ENCODE measurements around the gene SGIP1.
A peak's percentile ranks its signal among the peaks of the same experiment; 100 is the strongest.

The SGIP1 gene

DNA sequence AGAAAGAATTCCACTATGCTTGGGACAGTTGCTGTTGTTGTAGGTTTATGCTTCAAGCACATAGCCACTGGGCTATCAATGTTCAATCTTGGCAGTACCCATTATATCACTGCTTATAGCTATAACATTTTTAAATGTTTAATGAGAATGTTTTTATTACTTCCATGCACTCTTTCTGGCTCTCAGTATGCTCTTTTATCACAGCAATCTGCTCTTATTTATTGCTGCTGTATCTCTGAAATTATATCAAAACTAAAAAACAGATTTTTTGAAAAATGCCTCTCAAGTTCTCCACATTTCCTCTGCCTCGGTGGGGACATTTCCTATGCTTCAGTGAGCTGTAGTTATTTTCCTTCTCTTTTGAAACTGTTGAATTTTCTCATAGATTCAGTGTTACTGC, 5.4 kb upstream of the SGIP1 start:
- no peaks in the 10 kb centered on the region for H3K36me3 ChIP-seq (replicated peaks in 1 of 2; ENCODE audit: control insufficient read depth in 2 of 2, insufficient read depth in 2 of 2, low read length in 2 of 2)
- no peak overlapping the region for H3K18ac ChIP-seq (ENCODE audit: low read length)
- H3K27me3 ChIP-seq (ENCODE audit: control insufficient read depth in 3 of 3, insufficient read depth in 3 of 3, low read depth in 1 of 3, low read length in 3 of 3): peaks cover 0 to 22% (median 3%) of the 10 kb centered on the region in 3 experiments
- no peak overlapping the region for H3K4ac ChIP-seq (ENCODE audit: low read length)
- H4K8ac ChIP-seq (ENCODE audit: low read depth, low read length): no peak overlapping the region
- no peak overlapping the region for H2BK120ac ChIP-seq (ENCODE audit: low read depth, low read length)
- WGBS, 2 donors (ENCODE audit: extremely low coverage in 2 of 2, insufficient read length in 2 of 2, insufficient replicate concordance in 1 of 2): no CpG with 5 or more reads among the region's 1 CpG
- H2BK15ac ChIP-seq (ENCODE audit: low read length): no peak overlapping the region
- H4K91ac ChIP-seq (ENCODE audit: low read depth, low read length, poor library complexity): no peak overlapping the region
- no peak overlapping the region for H2BK12ac ChIP-seq (ENCODE audit: low read length)
- H3K4me3 ChIP-seq (ENCODE audit: low read length in 2 of 2): no peak overlapping the region
- no peak overlapping the region for H3K4me2 ChIP-seq (ENCODE audit: insufficient read depth, low read length, poor library complexity, severe bottlenecking)
- DNase-seq (ENCODE audit: low spot score): no peak
- H3K9me3 ChIP-seq (replicated peaks in 1 of 2; ENCODE audit: control insufficient read depth in 2 of 2, insufficient read depth in 1 of 2, low read depth in 1 of 2, low read length in 2 of 2): no peaks in the 10 kb centered on the region
- no peak overlapping the region for H2AK5ac ChIP-seq (ENCODE audit: low read depth, low read length)
- no peak overlapping the region for H3K27ac ChIP-seq (replicated peaks; ENCODE audit: low read length)
- no peaks in the 10 kb centered on the region for H3K79me1 ChIP-seq (ENCODE audit: low read depth, low read length)
- H3K4me1 ChIP-seq (ENCODE audit: control insufficient read depth in 2 of 2, insufficient read depth in 1 of 2, low read depth in 1 of 2, low read length in 2 of 2): peaks cover 0 to 5% of the 10 kb centered on the region in 2 donors
- H3K14ac ChIP-seq (ENCODE audit: low read length): no peak overlapping the region
- no peak overlapping the region for H3K23ac ChIP-seq (ENCODE audit: low read depth, low read length, poor library complexity)
- no peak overlapping the region for H3K9ac ChIP-seq (ENCODE audit: low read depth, low read length, poor library complexity)
- H2BK5ac ChIP-seq (ENCODE audit: low read length): no peak overlapping the region
- H2AFZ ChIP-seq (ENCODE audit: low read length): no peak overlapping the region

DNA sequence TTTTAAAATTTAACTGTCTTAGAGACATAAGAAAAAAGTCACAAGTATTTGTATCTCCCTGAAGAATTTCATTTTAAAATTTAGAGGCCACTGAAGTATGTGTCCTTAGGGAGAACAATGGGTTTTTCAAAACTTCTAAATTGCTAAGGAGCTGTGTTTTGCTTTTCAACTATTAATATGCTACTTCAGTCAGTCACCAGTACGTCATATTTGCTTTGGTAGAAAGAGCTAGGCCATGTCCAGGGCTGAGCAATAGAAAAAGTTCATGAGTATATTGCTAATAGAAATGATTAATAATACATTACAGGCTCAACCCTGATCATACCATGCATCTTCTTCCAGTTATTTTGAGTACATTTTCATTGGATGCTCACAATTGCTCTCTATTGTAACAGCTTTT, 1.7 kb upstream of the SGIP1 start:
- Histone ChIP-seq H3K4me2 (ENCODE audit: insufficient read depth, low read length, poor library complexity, severe bottlenecking) (no peak overlapping the region), H3K9ac (ENCODE audit: low read depth, low read length, poor library complexity) (no peak overlapping the region), H2BK5ac (ENCODE audit: low read length) (no peak overlapping the region), H3K4me1 (ENCODE audit: control insufficient read depth in 2 of 2, insufficient read depth in 1 of 2, low read depth in 1 of 2, low read length in 2 of 2) (peaks cover 3 to 6% of the 10 kb centered on the region in 2 donors), H4K8ac (ENCODE audit: low read depth, low read length) (no peak overlapping the region), H2BK120ac (ENCODE audit: low read depth, low read length) (no peak overlapping the region), H3K23ac (ENCODE audit: low read depth, low read length, poor library complexity) (no peak overlapping the region), H3K79me1 (ENCODE audit: low read depth, low read length) (no peaks in the 10 kb centered on the region), H3K4me3 (ENCODE audit: low read length in 2 of 2) (no peak overlapping the region), H4K91ac (ENCODE audit: low read depth, low read length, poor library complexity) (no peak overlapping the region), H2AK5ac (ENCODE audit: low read depth, low read length) (no peak overlapping the region), H3K36me3 (replicated peaks in 1 of 2; ENCODE audit: control insufficient read depth in 2 of 2, insufficient read depth in 2 of 2, low read length in 2 of 2) (no peaks in the 10 kb centered on the region), H3K27me3 (ENCODE audit: control insufficient read depth in 3 of 3, insufficient read depth in 3 of 3, low read depth in 1 of 3, low read length in 3 of 3) (peaks cover 0 to 42% (median 3%) of the 10 kb centered on the region in 3 experiments), H3K27ac (replicated peaks; ENCODE audit: low read length) (no peak overlapping the region), H2BK15ac (ENCODE audit: low read length) (no peak overlapping the region), H2AFZ (ENCODE audit: low read length) (no peak overlapping the region), H3K14ac (ENCODE audit: low read length) (no peak overlapping the region), H3K9me3 (replicated peaks in 1 of 2; ENCODE audit: control insufficient read depth in 2 of 2, insufficient read depth in 1 of 2, low read depth in 1 of 2, low read length in 2 of 2) (no peaks in the 10 kb centered on the region), H2BK12ac (ENCODE audit: low read length) (no peak overlapping the region), H3K4ac (ENCODE audit: low read length) (no peak overlapping the region), H3K18ac (ENCODE audit: low read length) (no peak overlapping the region)
- WGBS, 2 donors (ENCODE audit: extremely low coverage in 2 of 2, insufficient read length in 2 of 2, insufficient replicate concordance in 1 of 2): no CpG with 5 or more reads among the region's 1 CpG
- DNase-seq (ENCODE audit: low spot score): no peak

DNA sequence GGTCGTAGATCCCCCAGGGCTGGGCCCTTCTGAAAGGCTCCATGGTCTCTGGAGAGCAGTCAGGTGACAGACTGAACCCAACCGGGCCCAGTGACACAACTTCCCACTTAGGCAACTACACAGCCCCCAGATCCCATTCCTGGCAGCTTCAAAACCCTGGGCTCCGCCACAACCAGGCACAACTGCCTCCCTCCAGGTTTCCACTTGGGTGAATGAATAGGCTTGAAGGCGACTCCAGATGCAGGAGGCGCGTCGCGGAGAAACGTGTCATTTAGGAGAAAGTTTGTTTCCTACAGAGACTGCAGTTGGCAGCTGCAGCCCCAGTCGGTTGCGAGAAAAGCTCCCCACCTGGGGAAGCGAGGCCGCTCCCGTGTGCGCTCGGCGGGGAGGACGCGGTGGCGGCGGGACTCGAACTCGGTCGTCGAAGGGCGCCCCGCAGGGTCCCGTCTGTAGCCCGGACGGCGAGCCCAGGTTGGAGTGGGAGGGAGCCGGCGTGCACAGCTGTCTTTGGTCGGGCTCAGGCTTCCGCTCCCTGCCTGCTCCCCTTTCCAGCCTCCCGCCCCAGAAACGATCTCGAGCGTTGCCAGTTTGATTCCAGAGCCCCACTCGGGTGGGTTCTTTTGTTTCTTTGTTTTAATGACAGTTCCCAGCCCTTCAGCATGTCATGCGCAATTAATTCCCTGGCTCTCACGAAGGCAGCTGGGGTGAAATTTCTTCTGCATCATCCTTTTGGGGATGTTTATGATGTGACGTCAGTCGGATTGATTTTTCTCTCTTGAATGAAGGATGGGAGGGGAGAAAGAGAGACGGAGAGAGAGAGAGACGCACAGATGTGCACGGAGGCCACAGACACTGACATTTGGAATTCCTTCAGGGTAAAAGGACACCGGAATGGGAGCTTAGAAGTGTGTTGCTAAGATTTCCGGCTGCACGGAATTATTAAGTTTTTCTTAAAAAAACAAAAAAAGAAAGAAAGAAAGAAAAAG, 862 bp upstream of the SGIP1 start:
- no CpG with 5 or more reads among the region's 50 CpGs for WGBS, 2 donors (ENCODE audit: extremely low coverage in 2 of 2, insufficient read length in 2 of 2, insufficient replicate concordance in 1 of 2)
- H2BK15ac ChIP-seq (ENCODE audit: low read length): peak overlapping the region; percentile 42
- no peak overlapping the region for H3K27ac ChIP-seq (replicated peaks; ENCODE audit: low read length)
- DNase-seq (ENCODE audit: low spot score): peak; percentile 38
- no peak overlapping the region for H3K14ac ChIP-seq (ENCODE audit: low read length)
- H2BK120ac ChIP-seq (ENCODE audit: low read depth, low read length): no peak overlapping the region
- H3K23ac ChIP-seq (ENCODE audit: low read depth, low read length, poor library complexity): no peak overlapping the region
- H3K9me3 ChIP-seq (replicated peaks in 1 of 2; ENCODE audit: control insufficient read depth in 2 of 2, insufficient read depth in 1 of 2, low read depth in 1 of 2, low read length in 2 of 2): no peaks in the 10 kb centered on the region
- peaks cover 0 to 42% (median 3%) of the 10 kb centered on the region in 3 experiments for H3K27me3 ChIP-seq (ENCODE audit: control insufficient read depth in 3 of 3, insufficient read depth in 3 of 3, low read depth in 1 of 3, low read length in 3 of 3)
- H4K8ac ChIP-seq (ENCODE audit: low read depth, low read length): no peak overlapping the region
- no peak overlapping the region for H3K4ac ChIP-seq (ENCODE audit: low read length)
- H3K4me3 ChIP-seq (ENCODE audit: low read length in 2 of 2): peak overlapping the region; percentile 28 to 79
- H2AFZ ChIP-seq (ENCODE audit: low read length): peak overlapping the region; percentile 69
- H2BK12ac ChIP-seq (ENCODE audit: low read length): peak overlapping the region; percentile 4
- no peak overlapping the region for H2BK5ac ChIP-seq (ENCODE audit: low read length)
- H4K91ac ChIP-seq (ENCODE audit: low read depth, low read length, poor library complexity): no peak overlapping the region
- peak overlapping the region; percentile 84 for H3K4me2 ChIP-seq (ENCODE audit: insufficient read depth, low read length, poor library complexity, severe bottlenecking)
- H3K4me1 ChIP-seq (ENCODE audit: control insufficient read depth in 2 of 2, insufficient read depth in 1 of 2, low read depth in 1 of 2, low read length in 2 of 2): peaks cover 3 to 6% of the 10 kb centered on the region in 2 donors
- no peak overlapping the region for H2AK5ac ChIP-seq (ENCODE audit: low read depth, low read length)
- H3K79me1 ChIP-seq (ENCODE audit: low read depth, low read length): no peaks in the 10 kb centered on the region
- peak overlapping the region; percentile 53 for H3K9ac ChIP-seq (ENCODE audit: low read depth, low read length, poor library complexity)
- H3K36me3 ChIP-seq (replicated peaks in 1 of 2; ENCODE audit: control insufficient read depth in 2 of 2, insufficient read depth in 2 of 2, low read length in 2 of 2): no peaks in the 10 kb centered on the region
- H3K18ac ChIP-seq (ENCODE audit: low read length): peak overlapping the region; percentile 83

DNA sequence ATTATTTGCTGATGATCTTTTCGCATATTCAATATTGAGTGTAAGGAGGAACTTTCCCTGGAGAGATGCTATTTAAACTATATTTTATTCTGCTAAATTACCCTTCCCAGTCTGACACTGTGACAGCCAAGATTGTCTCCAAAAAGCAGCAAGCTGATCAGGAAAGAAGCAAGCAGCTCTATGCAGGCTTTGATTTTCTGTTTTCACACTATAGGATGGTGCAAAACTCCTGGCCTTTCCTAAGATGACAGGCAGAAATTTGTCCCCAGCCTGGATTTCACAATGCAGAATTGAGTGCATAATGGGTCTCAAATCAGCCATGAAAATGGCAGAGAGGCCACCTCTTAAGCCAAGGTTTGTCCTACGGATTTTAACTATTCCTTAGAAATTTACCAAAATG, 1.1 kb downstream of the SGIP1 start:
- Histone ChIP-seq H4K91ac (ENCODE audit: low read depth, low read length, poor library complexity) (no peak overlapping the region), H3K9ac (ENCODE audit: low read depth, low read length, poor library complexity) (no peak overlapping the region), H2BK12ac (ENCODE audit: low read length) (no peak overlapping the region), H3K27ac (replicated peaks; ENCODE audit: low read length) (no peak overlapping the region), H2AFZ (ENCODE audit: low read length) (no peak overlapping the region), H2BK120ac (ENCODE audit: low read depth, low read length) (no peak overlapping the region), H3K4me3 (ENCODE audit: low read length in 2 of 2) (no peak overlapping the region), H3K4ac (ENCODE audit: low read length) (no peak overlapping the region), H3K4me1 (ENCODE audit: control insufficient read depth in 2 of 2, insufficient read depth in 1 of 2, low read depth in 1 of 2, low read length in 2 of 2) (peaks cover 3 to 6% of the 10 kb centered on the region in 2 donors), H3K9me3 (replicated peaks in 1 of 2; ENCODE audit: control insufficient read depth in 2 of 2, insufficient read depth in 1 of 2, low read depth in 1 of 2, low read length in 2 of 2) (no peaks in the 10 kb centered on the region), H2BK15ac (ENCODE audit: low read length) (no peak overlapping the region), H3K27me3 (ENCODE audit: control insufficient read depth in 3 of 3, insufficient read depth in 3 of 3, low read depth in 1 of 3, low read length in 3 of 3) (peaks cover 0 to 42% (median 3%) of the 10 kb centered on the region in 3 experiments), H3K4me2 (ENCODE audit: insufficient read depth, low read length, poor library complexity, severe bottlenecking) (peak overlapping the region; percentile 23), H2AK5ac (ENCODE audit: low read depth, low read length) (no peak overlapping the region), H3K23ac (ENCODE audit: low read depth, low read length, poor library complexity) (no peak overlapping the region), H2BK5ac (ENCODE audit: low read length) (no peak overlapping the region), H3K18ac (ENCODE audit: low read length) (no peak overlapping the region), H3K36me3 (replicated peaks in 1 of 2; ENCODE audit: control insufficient read depth in 2 of 2, insufficient read depth in 2 of 2, low read length in 2 of 2) (no peaks in the 10 kb centered on the region), H3K79me1 (ENCODE audit: low read depth, low read length) (no peaks in the 10 kb centered on the region), H3K14ac (ENCODE audit: low read length) (no peak overlapping the region), H4K8ac (ENCODE audit: low read depth, low read length) (no peak overlapping the region)
- DNase-seq (ENCODE audit: low spot score): no peak
- no CpG with 5 or more reads among the region's 2 CpGs for WGBS, 2 donors (ENCODE audit: extremely low coverage in 2 of 2, insufficient read length in 2 of 2, insufficient replicate concordance in 1 of 2)
